Activated gamma-delta T cell treated with Interleukin-2 at 50 U/mL for 16 hours (primary cell): Measurements from ENCODE around the gene PHYH.
"Not testable (repeated sequence)": the region's sequence is repeated elsewhere in the genome, so short reads cannot be mapped to it uniquely, and the experiment has no call there.

Experiments used
- DNase-seq: peaks from one replicate; pipeline ENCODE4 v3.0.0-alpha.2; 2020

Gene PHYH

DNA sequence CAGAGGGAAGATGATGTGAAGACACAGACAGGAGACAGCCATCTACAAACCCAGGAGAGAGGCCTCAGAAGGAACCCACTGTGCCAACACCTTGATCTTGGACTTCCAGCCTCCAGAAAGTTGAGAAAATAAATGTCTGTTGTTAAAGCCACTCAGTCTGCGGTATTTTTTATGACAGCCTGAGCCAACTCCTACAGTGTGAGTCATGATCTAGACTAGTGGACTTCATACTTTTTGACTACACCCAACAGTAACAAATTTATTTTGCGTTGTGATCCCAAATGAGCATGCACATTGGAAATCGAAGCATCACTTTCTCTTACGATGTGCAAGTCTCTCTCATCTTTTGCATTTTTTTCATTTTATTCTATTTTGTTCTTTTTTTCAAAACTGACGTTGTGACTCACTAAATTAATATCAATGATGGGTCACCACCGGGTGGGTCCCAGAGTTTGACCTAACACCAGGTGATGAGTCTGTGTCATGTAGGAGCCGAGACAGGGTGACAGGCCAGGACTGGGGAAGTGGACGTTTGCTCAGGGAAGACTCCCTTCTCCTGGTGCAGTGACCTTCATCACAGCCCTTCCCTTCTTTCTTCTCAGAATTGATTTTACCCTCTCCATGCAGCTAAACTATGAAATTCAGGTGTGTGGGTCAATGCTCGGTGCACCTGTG is 28.9 kb downstream of the PHYH start:
- no peak for DNase-seq

DNA sequence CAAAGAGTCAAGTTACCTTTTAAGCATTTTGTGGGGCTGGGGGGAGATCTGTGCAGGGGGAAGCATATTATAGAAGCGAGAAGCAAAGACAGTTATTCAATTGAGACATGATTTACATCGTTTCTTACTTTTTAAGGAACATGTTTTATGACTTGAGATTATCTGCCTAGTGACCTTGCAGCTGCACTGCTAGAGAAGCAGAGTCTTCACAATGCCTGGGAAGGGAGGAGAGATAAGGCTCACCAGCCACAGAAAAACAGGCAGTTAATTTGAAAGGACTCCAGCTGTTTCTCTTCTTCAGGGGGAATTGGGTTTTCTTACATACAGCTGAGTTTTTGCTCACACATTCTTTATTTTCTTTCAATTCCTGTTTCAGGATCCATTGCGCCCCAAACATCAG is 31.0 kb downstream of the PHYH start:
- DNase-seq: no peak

DNA sequence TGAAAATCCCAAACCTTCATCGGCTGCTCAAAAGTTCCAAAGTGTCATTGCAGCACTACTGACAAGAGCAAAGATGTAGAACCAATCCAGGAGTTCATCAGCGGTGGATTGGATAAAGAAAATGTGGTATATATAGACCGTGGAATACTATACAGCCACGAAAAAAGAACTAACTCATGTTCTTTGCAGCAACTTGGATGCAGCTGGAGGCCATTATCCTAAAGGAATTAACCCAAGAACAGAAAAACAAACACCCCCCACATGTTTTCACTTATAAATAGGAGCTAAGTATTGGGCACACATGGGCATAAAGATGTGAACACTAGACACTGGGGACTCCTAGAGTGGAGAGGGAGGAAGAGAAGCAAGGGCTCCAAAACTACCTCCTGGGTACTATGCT is 31.6 kb downstream of the PHYH start:
- DNase-seq: no peak

DNA sequence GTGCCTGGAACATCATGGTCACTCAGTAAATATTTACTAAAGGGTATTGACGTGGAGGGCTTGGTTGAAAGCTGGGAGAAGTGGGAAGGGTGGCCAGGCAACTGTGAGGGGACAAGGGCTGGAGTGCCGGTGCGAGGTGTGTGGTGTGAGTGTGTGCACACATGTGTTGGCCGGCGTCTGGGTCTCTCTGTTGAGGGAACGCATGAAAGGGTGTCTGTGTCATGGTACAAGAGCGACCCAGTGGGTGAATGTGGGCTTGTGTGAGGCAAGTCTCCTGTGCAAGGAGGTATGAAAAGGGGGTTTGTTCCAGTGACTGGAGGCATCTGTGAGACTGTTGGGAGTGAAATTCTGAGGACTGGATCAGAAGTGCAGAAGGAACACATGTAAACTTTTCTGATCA is 36.3 kb downstream of the PHYH start:
- no peak for DNase-seq

DNA sequence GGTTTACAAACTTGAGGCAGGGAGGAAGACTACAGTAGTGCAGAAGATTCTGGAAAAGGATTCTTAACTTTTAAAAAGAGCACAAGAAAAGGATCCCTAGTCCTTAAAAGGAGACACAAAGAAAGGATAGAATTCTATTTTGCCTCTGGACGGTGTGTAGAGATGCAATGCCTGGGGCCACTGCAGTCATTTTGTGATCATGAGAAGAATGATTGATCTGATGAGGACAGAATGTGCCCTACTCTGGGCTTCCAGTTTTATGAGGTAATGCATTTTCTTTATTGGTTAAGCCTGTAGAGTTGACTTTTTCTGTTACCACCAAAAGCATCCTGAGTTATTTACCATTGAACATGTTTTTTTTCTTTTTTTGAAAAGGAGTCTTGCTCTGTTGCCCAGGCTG is 37.4 kb downstream of the PHYH start:
- DNase-seq: no peak

DNA sequence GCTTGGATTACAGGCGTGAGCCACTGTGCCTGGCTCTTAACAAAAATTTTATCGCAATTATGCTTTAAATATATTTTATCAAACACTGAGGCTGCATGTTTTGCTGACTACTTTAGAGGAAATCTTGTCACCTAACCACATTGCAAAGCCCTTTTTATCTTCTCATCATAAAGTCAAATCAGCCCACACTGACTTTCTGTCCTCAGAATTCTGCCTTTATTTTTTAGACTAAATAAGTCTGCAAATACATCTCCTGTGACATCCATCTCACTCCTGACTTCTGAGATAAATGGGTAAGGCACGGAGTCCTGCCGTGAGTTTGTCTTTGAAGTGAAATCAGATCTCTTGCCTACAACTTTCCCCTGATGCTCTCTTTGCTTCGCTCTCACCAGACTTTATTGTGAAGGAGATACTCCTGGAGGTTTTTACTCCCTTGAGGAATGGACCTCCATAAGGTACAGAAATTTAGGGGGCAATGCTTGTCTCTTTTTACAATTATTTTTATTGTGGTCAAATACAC is 42.2 kb downstream of the PHYH start:
- DNase-seq: no peak

DNA sequence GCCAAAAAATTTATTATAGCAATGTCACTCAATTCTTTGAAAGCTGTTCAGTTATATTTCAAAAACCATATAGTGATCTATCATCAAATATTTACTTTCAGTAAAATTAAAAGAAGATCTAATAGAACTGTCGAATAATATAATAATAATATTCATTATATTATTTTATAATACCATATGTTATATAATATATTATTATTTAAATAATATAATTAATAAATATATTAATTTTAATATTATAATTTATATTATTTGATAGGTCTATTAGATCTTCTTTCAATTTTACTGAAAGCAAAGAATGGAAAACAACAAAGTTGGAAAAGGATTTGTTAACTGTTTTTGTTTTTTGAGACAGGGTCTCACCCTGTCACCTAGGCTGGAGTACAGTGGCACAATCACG is 43.2 kb downstream of the PHYH start:
- no peak for DNase-seq

DNA sequence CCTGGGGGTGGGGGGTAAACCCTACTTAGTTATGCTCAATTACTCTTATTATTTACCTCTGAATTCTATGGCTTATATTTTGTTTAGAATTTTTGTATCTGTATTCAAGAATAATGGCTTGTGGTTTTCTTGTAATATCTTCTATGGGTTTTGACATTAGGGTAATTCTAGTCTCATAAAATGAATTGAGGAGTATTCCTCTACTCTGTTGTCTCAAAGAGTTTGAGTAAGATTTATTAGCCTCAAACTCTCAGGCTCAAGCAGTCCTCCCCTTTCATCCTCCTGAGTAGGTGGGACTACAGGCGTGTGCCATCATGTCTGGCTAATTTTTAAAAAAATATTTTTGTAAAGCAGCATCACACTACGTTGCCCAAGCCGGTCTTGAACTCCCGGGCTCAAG is 46.1 kb downstream of the PHYH start:
- no peak for DNase-seq

DNA sequence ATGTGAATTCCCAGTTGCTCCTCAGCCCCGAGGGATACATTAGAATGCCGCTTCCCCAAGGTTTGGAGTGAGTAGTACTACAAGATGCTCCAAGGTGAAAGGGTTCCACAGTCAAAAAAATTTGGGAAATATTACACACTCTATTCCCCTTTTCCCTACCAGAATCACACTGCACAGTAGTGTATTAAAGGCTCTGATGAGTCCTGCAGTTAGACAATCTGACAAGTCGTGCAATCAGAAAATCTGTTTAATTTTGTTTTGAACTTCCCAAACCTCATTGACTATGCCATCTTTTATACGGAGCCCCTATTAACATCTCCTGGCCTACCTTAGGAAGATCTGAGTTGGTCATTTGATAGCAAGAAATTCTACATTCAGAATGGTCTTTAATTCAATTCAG is 52.1 kb downstream of the PHYH start:
- no peak for DNase-seq

DNA sequence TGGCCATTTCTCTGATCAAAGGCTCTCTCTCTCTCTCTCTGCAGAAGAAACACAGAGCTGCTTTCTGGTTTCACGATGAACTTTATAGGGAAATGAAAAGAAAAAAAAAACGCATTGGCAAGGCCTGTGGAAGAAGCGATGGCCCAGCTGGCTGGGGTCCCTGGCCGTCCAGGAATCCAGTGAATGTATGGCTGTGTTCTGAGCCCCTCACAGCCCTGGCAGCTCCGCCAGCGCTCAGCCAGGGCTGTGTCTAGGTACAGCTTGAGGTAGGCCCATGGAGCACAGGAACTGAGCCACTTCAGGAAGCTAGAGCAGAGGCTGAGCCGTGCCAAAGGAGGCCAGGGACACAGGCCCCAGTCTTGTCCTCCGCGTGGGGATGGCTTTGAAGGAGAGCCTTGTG is 52.6 kb downstream of the PHYH start:
- no peak for DNase-seq

DNA sequence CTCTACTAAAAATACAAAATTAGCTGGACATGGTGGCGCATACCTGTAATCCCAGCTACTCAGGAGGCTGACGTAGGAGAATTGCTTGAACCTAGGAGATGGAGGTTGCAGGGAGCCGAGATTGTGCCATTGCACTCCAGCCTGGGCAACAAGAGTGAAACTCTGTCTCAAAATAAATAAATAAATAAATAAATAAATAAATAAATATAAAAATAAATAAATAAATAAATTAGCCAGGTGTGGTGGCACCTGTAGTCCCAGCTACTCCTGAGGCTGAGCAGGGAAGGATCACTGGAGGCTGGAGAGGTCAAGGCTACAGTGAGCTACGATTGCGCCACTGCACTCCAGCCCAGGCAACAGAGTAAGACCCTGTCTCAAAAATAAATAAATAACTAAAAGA is 57.6 kb downstream of the PHYH start:
- not testable (repeated sequence) for DNase-seq

DNA sequence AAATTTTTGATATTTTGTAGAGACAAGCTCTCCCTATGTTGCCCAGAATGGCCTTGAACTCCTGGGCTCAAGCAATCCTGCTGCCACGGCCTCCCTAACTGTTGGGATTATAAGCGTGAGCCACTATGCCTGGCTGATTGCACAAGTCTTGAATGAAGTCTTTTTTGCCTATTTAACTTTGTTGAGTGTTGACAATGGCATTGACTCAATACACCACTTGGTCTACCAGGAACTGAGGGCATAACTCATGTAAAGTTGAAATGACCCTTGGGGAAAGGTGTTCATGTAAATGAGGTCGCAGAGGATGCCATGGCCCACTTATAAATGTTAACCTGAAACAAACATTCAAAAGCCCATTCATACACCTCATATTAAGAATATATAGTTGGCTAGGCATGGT is 58.3 kb downstream of the PHYH start:
- no peak for DNase-seq

DNA sequence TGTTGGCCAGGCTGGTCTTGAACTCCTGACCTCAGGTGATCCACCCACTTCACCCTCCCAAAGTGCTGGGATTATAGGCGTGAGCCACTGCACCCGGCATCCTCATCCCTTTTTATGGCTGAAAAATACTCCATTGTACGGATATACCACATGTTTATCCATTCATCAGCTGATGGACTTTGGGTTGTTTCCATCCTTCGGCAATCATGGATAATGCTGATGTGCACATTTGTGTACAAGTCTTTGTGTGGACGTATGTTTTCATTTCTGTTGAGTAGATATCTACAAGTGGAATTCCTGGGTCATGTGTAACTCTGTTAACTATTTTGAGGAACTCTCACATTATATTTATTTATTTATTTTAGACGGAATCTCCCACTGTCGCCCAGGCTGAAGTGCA is 59.9 kb downstream of the PHYH start:
- no peak for DNase-seq

DNA sequence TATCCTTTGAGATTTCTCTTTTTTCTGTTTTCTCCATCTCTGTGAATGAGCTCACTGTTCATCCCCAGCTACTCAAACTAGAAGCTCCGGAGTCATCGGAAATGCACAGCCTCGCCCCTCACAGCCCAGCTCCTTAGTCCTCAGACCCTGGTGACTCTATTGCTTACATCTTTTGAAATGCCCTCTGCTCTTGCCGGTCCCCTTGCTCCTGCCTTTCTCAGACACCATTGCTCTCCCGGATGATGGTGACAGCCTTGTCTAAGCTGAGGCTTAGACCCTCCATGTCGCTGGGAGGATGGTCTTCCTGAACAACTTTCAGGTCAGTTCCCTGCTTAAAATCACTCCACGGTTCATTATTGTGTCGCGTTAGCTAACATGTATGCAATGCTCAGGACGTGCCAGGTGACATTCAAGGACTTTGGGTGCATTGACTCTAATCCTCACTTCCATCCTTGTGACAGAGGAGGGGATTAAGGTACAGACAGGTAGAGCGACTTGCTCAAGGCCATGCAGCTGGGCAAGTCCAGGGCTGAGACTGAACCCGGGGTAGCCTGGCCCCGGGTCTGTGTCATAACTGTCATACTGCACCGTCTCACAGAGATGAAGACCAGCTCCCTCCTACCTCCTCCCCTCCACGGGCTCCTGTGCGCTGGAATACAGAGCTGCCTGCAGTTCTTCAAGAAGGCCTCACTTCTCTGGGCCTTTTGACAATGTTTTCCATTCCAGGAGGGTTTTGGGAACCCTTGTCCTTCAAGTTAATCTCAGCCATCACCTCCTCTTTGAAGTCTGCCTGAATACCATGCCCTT is 61.4 kb downstream of the PHYH start:
- no peak for DNase-seq

DNA sequence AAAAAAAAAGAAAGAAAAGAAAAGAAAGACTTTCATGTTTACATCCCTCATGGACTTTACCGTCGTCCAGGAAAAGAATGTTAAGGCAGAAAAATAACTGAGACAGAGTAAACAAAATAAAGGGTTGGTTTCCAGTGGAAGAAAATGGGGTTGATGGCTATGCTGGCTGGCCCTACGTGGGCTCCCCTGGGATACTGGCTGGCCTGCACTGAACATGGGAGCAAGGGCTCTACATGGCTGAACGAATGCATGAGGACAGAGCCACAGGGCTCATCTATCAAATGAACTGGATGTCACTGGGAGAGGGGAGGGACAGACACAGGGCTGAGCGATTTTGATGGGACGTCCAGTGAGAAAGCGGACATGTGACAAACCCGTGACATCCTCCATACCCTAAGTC is 63.2 kb downstream of the PHYH start:
- DNase-seq: no peak

DNA sequence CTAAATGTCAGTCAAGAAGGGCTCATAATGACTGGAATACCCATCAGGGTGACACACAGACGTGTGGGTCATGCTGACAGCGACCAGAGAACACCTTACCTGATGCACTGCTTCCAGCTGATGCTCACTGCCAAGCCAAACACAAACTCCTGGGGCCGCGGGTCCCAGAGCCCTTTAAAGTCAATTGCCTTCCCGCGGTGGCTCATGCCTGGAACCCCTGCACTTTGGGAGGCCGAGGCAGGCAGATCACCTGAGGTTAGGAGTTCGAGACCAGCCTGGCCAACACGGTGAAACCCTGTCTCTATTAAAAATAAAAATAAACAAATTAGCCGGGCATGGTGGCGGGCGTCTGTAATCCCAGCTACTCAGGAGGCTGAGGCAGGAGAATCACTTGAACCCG is 65.1 kb downstream of the PHYH start:
- not testable (repeated sequence) for DNase-seq

DNA sequence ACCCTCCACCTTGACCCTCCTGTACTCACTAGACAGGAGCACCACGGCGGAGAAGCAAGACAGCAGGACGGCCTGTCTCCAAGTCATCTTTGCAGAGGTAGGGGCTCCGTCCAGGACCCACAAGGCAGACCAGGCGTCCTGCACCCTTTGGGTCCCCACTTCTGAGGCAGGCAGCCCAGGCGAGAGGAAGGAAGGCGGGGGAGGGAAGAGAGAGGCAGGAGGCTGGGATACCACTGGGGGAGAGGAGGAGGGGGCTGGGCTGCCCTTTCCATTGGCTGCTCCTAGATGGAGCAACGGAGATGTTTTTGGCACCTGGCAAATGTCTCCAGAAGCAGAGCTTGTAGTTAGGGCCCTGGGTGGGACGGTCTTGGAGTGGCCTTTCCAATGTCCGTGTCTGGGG is 65.7 kb downstream of the PHYH start, which contains the start of gene UCMA:
UCMA (minus strand) TSS at position 203 of the 400 bp plus-strand sequence; CDS start at position 87, 116 bp downstream.
- DNase-seq: no peak

DNA sequence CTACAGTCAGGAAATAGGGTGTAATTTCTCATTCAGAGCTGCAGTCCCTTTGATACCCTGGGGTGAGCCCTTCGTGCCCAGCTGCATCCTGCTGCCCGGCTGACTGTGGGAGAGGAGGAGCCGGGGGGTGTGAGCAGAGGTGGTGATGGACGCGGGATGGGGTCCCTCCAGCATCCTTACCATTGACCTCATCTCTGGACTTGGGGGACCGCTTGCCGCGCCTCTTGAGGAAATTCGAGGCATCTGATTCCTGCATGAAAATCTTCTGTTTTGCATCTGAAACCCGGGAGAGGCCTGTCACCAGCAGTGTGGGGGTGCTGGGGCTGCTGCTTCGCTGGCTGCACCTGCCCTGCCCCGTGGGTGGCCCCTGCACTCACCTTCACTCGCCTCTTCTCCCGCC is 66.5 kb downstream of the PHYH start:
- DNase-seq: no peak

DNA sequence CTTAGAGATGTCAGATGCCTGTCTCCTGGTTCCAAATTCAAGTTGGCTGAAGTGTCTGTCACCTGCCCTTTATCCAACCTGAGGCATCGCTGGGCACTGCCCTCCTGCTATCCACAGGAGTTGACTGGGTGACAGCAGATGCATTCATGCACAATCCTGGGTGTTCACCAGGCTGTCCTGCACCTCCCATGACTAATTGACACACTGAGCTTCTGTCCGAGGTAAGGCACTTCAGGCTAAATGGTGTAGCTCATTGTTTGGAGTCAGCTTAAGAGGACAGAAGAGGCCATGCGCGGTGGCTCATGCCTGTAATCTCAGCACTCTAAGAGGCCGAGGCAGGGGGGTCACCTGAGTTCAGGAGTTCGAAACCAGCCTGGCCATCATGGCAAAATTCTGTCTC is 68.1 kb downstream of the PHYH start:
- no peak for DNase-seq

DNA sequence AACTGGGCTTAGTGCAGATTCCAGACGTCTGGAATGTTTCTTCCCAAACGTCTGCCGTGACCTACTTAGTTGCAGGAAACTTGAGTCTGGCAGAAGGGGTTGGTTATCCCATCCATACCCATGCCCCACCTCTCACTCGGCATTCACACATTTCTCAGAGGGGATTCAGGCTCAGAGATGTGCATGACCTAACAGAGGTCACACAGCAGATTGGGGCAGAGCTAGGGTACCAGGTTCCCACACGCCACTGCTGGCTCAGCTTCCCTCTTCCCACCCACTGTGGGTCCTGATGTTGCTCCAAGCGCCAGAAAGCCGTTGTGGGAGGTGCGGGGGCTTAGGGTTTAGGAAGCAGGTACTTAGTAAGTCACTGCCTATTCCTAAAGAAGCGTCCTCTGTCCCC is 68.7 kb downstream of the PHYH start:
- no peak for DNase-seq
